ENCODE measurements around the gene ANO4. TPM values are rescaled to one million over a fixed set of nuclear protein-coding genes. Genes with fewer than 3 reads are reported as not detected.
A peak's percentile ranks its signal among the peaks of the same experiment; 100 is the strongest.

The ANO4 gene
- total and polyA plus RNA-seq, 2 of the 8 experiments (the other 6 are each of a cell fraction or from before 2014, with no cell fraction given): 1.1 to 3.4 TPM

DNA sequence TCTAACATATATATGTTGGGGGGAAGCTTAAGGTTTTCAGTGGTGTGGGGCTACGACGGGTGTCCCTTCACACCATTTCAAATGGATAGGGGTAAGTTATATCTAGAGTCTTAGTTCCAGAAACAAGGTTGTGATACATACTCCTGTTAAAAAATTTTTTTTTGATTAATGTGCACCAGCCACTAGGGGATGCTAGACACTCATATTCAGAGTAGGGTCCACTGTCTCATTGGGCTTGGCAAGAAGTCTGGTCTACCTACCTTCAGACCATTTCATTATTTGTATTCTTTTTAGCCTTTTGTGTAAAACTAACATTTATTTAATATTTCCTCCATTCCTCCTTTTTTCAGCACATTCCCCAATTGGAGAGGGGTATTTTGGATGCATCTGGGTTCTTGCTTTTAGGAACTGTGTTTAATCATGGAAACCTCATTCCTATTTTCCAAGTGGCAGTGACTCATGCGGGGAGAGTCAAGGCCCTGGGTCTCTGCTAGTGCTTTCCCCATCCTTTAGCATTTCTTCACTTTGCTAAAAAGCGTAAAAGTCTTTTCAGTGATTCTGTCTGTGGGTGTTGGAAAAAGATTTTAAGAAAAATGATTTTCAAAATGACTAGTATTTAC, 33.4 kb downstream of the ANO4 start:
- Histone ChIP-seq H3K23me2 (ENCODE audit: low read depth, low read length) (no peaks in the 10 kb centered on the region), H2AFZ (ENCODE audit: low read length) (no peak overlapping the region), H3K4ac (replicated peaks; ENCODE audit: insufficient read length, low read depth, low read length) (no peak overlapping the region), H3K4me2 (ENCODE audit: insufficient read depth in 1 of 2, low read depth in 2 of 2, low read length in 2 of 2) (no peak overlapping the region), H3K9ac (replicated peaks in 1 of 4; ENCODE audit: extremely low read depth in 1 of 4, low read depth in 3 of 4, low read length in 3 of 4) (no peak overlapping the region), H2BK12ac (ENCODE audit: low read depth, low read length) (no peak overlapping the region), H4K8ac (ENCODE audit: extremely low read depth, insufficient read depth, low read length) (no peak overlapping the region), H3K27ac (ENCODE audit: low read depth, low read length) (no peak overlapping the region), H2BK20ac (ENCODE audit: low read length) (no peak overlapping the region), H3K4me3 (ENCODE audit: extremely low read depth in 1 of 4, insufficient read depth in 2 of 4, low read depth in 3 of 4, low read length in 4 of 4) (no peak overlapping the region), H3K79me2 (ENCODE audit: control insufficient read depth in 1 of 2, insufficient read depth in 2 of 2, low read length in 2 of 2) (no peaks in the 10 kb centered on the region), H3K27me3 (replicated peaks in 1 of 4; ENCODE audit: control insufficient read depth in 3 of 4, extremely low read depth in 1 of 4, insufficient read depth in 3 of 4, low read length in 3 of 4) (no peaks in the 10 kb centered on the region), H2BK120ac (replicated peaks; ENCODE audit: low read depth, low read length) (no peak overlapping the region), H2BK15ac (ENCODE audit: low read length) (no peak overlapping the region), H3K56ac (replicated peaks; ENCODE audit: insufficient read length, low read depth, low read length) (no peak overlapping the region), H2BK5ac (ENCODE audit: low read depth, low read length) (no peak overlapping the region), H4K91ac (replicated peaks; ENCODE audit: insufficient read length, low read length) (no peak overlapping the region), H3K18ac (ENCODE audit: extremely low read depth, low read length) (no peak overlapping the region), H3K23ac (ENCODE audit: insufficient read length) (no peak overlapping the region), H3K14ac (ENCODE audit: insufficient read length) (no peak overlapping the region), H4K5ac (ENCODE audit: insufficient read length, low read depth, low read length) (no peak overlapping the region), H3K79me1 (ENCODE audit: low read depth, low read length) (no peaks in the 10 kb centered on the region), H4K20me1 (replicated peaks in 1 of 2; ENCODE audit: control insufficient read depth in 1 of 2, insufficient read depth in 2 of 2, low read length in 2 of 2) (no peaks in the 10 kb centered on the region), H3K36me3 (ENCODE audit: control insufficient read depth in 2 of 4, insufficient read depth in 4 of 4, low read length in 3 of 4) (no peaks in the 10 kb centered on the region), H2AK5ac (ENCODE audit: low read depth, low read length) (no peak overlapping the region), H3K4me1 (replicated peaks in 1 of 4; ENCODE audit: control insufficient read depth in 3 of 4, insufficient read depth in 4 of 4, low read length in 3 of 4) (no peaks in the 10 kb centered on the region; a peak in 1 of 7 replicates), H3K9me3 (ENCODE audit: insufficient read depth in 2 of 2, low read depth in 1 of 2, low read length in 1 of 2) (no peaks in the 10 kb centered on the region)
- peak; percentile 28 for FAIRE-seq
- TF ChIP-seq, protein P1, sequence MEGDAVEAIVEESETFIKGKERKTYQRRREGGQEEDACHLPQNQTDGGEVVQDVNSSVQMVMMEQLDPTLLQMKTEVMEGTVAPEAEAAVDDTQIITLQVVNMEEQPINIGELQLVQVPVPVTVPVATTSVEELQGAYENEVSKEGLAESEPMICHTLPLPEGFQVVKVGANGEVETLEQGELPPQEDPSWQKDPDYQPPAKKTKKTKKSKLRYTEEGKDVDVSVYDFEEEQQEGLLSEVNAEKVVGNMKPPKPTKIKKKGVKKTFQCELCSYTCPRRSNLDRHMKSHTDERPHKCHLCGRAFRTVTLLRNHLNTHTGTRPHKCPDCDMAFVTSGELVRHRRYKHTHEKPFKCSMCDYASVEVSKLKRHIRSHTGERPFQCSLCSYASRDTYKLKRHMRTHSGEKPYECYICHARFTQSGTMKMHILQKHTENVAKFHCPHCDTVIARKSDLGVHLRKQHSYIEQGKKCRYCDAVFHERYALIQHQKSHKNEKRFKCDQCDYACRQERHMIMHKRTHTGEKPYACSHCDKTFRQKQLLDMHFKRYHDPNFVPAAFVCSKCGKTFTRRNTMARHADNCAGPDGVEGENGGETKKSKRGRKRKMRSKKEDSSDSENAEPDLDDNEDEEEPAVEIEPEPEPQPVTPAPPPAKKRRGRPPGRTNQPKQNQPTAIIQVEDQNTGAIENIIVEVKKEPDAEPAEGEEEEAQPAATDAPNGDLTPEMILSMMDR (IDR thresholded peaks at IDR 0.05; ENCODE audit: control extremely low read depth in 1 of 3, insufficient read depth in 1 of 3, low read depth in 1 of 3, low read length in 3 of 3): peak in 2 of 3 experiments; percentile 68 to 73; a peak in 3 of 4 replicates
- TF ChIP-seq ASH2L (IDR thresholded peaks at IDR 0.05; ENCODE audit: low read length): no peak
- TF ChIP-seq GABPA (IDR thresholded peaks at IDR 0.05; ENCODE audit: borderline replicate concordance, insufficient read depth, low read length): no peak
- peak; percentile 92 to 94 for TF ChIP-seq RAD21 (IDR thresholded peaks at IDR 0.05 in 1 of 2, conservative IDR thresholded peaks at IDR 0.05 in 1 of 2; ENCODE audit: low read depth in 2 of 2, low read length in 2 of 2)
- no peak for DNase-seq (ENCODE audit: low read depth in 1 of 2, low spot score in 2 of 2)
- CTCF ChIA-PET (ENCODE audit: partially characterized antibody): interaction anchor here (0.6 to 2.6 kb wide), 34 partner anchors 10 to 508 kb away, joined by 3 to 9 read pairs (median 3); no protein-coding TSS in a partner anchor
- POLR2A ChIA-PET (ENCODE audit: partially characterized antibody): no interaction called here
- WGBS, 2 experiments (ENCODE audit: extremely low coverage in 1 of 2, insufficient coverage in 1 of 2, insufficient read length in 1 of 2, insufficient replicate concordance in 2 of 2, low coverage in 1 of 2, low lambda C conversion rate in 2 of 2, missing lambda C conversion rate in 1 of 2): 55% methylated on average over 4 of the region's 4 CpGs; no CpG with 5 or more reads in 1 of the 2 experiments
